Right lobe of liver (tissue), 4 donors: ENCODE data around the gene CRIP1.

Experiments used
- POLR2A ChIP-seq: fragments of 450-650 bp; IDR thresholded peaks from one replicate; pipeline ENCODE4 v1.6.1; 2017; ENCODE audit warnings: antibody characterized with exemption, mild to moderate bottlenecking
- TF ChIP-seq, protein P1 (sequence below), 4 donors: fragments of 200-600 bp in 3 of 4; fragments of 450-650 bp in 1 of 4; IDR thresholded peaks; one replicate each; pipeline versions ENCODE4 v1.5.1 to v1.8.0; 2016 to 2022; ENCODE audit warnings: antibody characterized with exemption in 4 of 4, mild to moderate bottlenecking in 2 of 4
- donor health status: DM: no; HTN: no; CAD: no.
- donor health status: DM: no; HTN: no; CAD: no.
- donor health status: DM: no; HTN: yes; CAD: no.

DNA sequence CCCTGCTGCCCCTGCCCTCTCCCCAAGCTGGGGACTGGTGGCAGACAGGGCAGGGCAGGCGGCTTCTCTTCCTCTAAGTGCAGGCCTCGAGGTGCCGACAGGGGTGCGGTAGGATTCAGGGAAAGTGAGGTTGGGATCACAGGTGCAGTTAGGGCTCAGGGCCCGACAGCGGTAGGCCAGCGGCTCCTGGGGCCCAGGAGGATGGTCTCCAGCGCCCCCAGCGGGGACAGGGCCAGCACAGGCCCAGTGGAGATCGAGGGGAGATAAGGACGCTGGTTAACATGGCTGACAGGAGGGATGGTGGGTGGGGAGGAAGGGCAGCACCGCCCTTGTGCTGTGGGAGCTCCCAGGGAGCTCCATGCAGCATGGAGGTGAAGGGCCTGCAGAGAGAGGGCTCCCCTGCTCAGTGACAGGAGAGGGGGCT, 935 bp upstream of the CRIP1 start:
- no peak for TF ChIP-seq POLR2A
- TF ChIP-seq, protein P1, sequence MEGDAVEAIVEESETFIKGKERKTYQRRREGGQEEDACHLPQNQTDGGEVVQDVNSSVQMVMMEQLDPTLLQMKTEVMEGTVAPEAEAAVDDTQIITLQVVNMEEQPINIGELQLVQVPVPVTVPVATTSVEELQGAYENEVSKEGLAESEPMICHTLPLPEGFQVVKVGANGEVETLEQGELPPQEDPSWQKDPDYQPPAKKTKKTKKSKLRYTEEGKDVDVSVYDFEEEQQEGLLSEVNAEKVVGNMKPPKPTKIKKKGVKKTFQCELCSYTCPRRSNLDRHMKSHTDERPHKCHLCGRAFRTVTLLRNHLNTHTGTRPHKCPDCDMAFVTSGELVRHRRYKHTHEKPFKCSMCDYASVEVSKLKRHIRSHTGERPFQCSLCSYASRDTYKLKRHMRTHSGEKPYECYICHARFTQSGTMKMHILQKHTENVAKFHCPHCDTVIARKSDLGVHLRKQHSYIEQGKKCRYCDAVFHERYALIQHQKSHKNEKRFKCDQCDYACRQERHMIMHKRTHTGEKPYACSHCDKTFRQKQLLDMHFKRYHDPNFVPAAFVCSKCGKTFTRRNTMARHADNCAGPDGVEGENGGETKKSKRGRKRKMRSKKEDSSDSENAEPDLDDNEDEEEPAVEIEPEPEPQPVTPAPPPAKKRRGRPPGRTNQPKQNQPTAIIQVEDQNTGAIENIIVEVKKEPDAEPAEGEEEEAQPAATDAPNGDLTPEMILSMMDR (IDR thresholded peaks at IDR 0.05), result peak in 3 of 4 donors; percentile 3 to 18 (median 4)
